Keratinocyte (primary cell): ENCODE results near the gene BHMT2. TPM values are rescaled to one million over a fixed set of nuclear protein-coding genes. Genes with fewer than 3 reads are reported as not detected.

Source experiments
- DNase-seq: peaks from one replicate; pipeline ENCODE4 v3.0.0-alpha.2; 2011; ENCODE audit warnings: low read depth, missing footprints, low spot score
- FAIRE-seq: peaks from 2 replicates; lab custom pipeline; 2011; peaks lifted over from hg19 to GRCh38; lab: Jason Lieb, UNC
- H2AFZ ChIP-seq: 2 replicates; pipeline ENCODE4 v1.6.0; 2012; ENCODE audit warnings: low read length, control low read depth, inconsistent platforms; ENCODE audit not compliant: control insufficient read depth
- H3K27ac ChIP-seq: 2 replicates; pipeline ENCODE4 v1.5.1; 2011; ENCODE audit warnings: low read length; ENCODE audit not compliant: control insufficient read depth, insufficient read depth
- H3K27me3 ChIP-seq: 3 replicates; pipeline ENCODE4 v1.6.0; 2011; ENCODE audit warnings: low read length; ENCODE audit not compliant: control insufficient read depth, insufficient read depth; ENCODE audit errors: extremely low read depth
- H3K36me3 ChIP-seq, 2 experiments: 2 replicates in 1 of 2; 3 replicates in 1 of 2; pipeline ENCODE4 v1.5.1; 2011; ENCODE audit warnings: low read length in 2 of 2, mild to moderate bottlenecking in 1 of 2; ENCODE audit not compliant: control insufficient read depth in 2 of 2, insufficient read depth in 2 of 2; ENCODE audit errors: extremely low read depth in 1 of 2
- H3K4me1 ChIP-seq: 3 replicates; pipeline ENCODE4 v1.5.1; 2011; ENCODE audit warnings: low read length; ENCODE audit not compliant: control insufficient read depth, insufficient read depth; ENCODE audit errors: extremely low read depth
- H3K4me2 ChIP-seq: 3 replicates; pipeline ENCODE4 v1.6.0; 2011; ENCODE audit warnings: low read depth, low read length; ENCODE audit not compliant: control insufficient read depth, insufficient read depth; ENCODE audit errors: extremely low read depth
- H3K4me3 ChIP-seq, 3 experiments: fragments of 200-600 bp in 1 of 3; sonication (generic) in 1 of 3; 2 replicates in 2 of 3; 3 replicates in 1 of 3; pipeline ENCODE4 v1.5.1; 2011 to 2016; ENCODE audit warnings: low read length in 3 of 3, mild to moderate bottlenecking in 3 of 3, control low read depth in 2 of 3, inconsistent platforms in 1 of 3, low read depth in 1 of 3, mixed read lengths in 1 of 3, mixed run types in 1 of 3, moderate library complexity in 1 of 3; ENCODE audit not compliant: control insufficient read depth in 2 of 3, insufficient read depth in 2 of 3; ENCODE audit errors: extremely low read depth in 1 of 3
- H3K79me2 ChIP-seq: 2 replicates; pipeline ENCODE4 v1.6.0; 2012; ENCODE audit warnings: low read length; ENCODE audit not compliant: control insufficient read depth, insufficient read depth
- H3K9ac ChIP-seq: 3 replicates; pipeline ENCODE4 v1.6.0; 2011; ENCODE audit warnings: low read length; ENCODE audit not compliant: control insufficient read depth, insufficient read depth; ENCODE audit errors: extremely low read depth
- H3K9me1 ChIP-seq: 3 replicates; pipeline ENCODE4 v1.6.0; 2011; ENCODE audit warnings: low read length; ENCODE audit not compliant: control insufficient read depth, insufficient read depth; ENCODE audit errors: extremely low read depth
- H3K9me3 ChIP-seq: 2 replicates; pipeline ENCODE4 v1.5.1; 2012; ENCODE audit warnings: low read depth, low read length; ENCODE audit not compliant: control insufficient read depth
- H4K20me1 ChIP-seq: 3 replicates; pipeline ENCODE4 v1.6.0; 2011; ENCODE audit warnings: low read length; ENCODE audit not compliant: control insufficient read depth, insufficient read depth; ENCODE audit errors: extremely low read depth
- EZH2 ChIP-seq: IDR thresholded peaks from one replicate; pipeline ENCODE4 v1.6.1; 2012; ENCODE audit warnings: inconsistent platforms, mild to moderate bottlenecking, low read length, moderate library complexity
- dilution Hi-C: fragments of 300-500 bp; cut with MboI; formaldehyde crosslinking; loops from one replicate; pipeline ENCODE4 v1.7.0; 2020; ENCODE audit warnings: low sequenced_read_pairs; ENCODE audit not compliant: extremely low pct_ligation_motif_present
- polyA plus RNA-seq, 5 experiments: library from polyadenylated mRNA; depleted of rRNA in 3 of 5; stranded (reverse) in 3 of 5; stranded (forward) in 1 of 5; unstranded in 1 of 5; fragments of >200 nt; gene quantifications; 1 replicate in 1 of 5; 2 replicates in 3 of 5; 3 replicates in 1 of 5; pipeline versions ENCODE4 v1.2.1 to v1.2.3, GENCODE V29; 2011 to 2012; ENCODE audit warnings: missing spikeins in 2 of 5, low read depth in 1 of 5, low replicate concordance in 1 of 5
- TF ChIP-seq, protein P1 (sequence below), 3 experiments: IDR thresholded peaks in 1 of 3; conservative IDR thresholded peaks in 1 of 3; optimal IDR thresholded peaks in 1 of 3; 2 replicates in 2 of 3; 3 replicates in 1 of 3; pipeline versions ENCODE3 to v1.5.1; 2011; ENCODE audit warnings: low read length in 3 of 3, mild to moderate bottlenecking in 3 of 3, moderate library complexity in 2 of 3, control low read depth in 1 of 3, inconsistent platforms in 1 of 3; ENCODE audit not compliant: insufficient read depth in 2 of 3; ENCODE audit errors: extremely low read depth in 1 of 3

The BHMT2 gene
- polyA plus RNA-seq, 1 donor (not counting 4 experiments of a cell fraction or from before 2014, with no cell fraction given), result not detected

DNA sequence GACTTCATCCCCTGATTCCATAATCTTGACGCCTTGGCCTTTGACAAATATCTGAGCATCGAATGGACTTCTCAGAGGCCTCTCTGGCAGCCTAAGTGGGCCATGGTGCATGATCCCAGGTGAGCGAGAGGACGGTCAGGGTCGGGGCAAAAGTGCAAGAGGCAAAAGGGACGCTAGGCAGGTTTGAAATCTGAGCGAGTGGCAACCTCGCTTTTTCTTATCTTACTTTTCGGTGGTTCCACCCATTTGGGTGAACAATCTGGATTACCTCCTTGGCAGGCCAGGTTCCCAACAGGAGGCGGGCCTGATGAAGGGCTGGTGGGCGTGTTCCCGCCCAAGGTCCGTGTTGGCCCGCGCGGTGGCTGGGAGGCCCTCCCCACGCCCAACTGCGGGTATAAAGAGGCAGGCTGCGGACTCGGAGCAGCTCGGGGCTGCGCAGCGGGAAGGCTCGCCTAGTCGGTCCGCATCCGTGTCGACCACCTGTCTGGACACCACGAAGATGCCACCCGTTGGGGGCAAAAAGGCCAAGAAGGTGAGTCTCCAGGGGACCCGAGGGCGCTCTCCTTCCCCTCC is 41.9 kb downstream of the BHMT2 start, which contains the start of gene BHMT:
TSS of gene BHMT (plus strand) at position 423 of the 573 bp plus-strand sequence. CDS start at position 500, 77 bp downstream.
- H3K79me2 ChIP-seq, result no peaks in the 10 kb centered on the region
- dilution Hi-C loops, result no loop called here
- no peak within 1 kb of the TSS for H3K27ac ChIP-seq
- TF ChIP-seq, protein P1, sequence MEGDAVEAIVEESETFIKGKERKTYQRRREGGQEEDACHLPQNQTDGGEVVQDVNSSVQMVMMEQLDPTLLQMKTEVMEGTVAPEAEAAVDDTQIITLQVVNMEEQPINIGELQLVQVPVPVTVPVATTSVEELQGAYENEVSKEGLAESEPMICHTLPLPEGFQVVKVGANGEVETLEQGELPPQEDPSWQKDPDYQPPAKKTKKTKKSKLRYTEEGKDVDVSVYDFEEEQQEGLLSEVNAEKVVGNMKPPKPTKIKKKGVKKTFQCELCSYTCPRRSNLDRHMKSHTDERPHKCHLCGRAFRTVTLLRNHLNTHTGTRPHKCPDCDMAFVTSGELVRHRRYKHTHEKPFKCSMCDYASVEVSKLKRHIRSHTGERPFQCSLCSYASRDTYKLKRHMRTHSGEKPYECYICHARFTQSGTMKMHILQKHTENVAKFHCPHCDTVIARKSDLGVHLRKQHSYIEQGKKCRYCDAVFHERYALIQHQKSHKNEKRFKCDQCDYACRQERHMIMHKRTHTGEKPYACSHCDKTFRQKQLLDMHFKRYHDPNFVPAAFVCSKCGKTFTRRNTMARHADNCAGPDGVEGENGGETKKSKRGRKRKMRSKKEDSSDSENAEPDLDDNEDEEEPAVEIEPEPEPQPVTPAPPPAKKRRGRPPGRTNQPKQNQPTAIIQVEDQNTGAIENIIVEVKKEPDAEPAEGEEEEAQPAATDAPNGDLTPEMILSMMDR (optimal IDR thresholded peaks at IDR 0.05 in 1 of 3, IDR thresholded peaks at IDR 0.05 in 1 of 3, conservative IDR thresholded peaks at IDR 0.05 in 1 of 3; ENCODE audit: extremely low read depth in 1 of 3, insufficient read depth in 2 of 3, low read length in 3 of 3), result no peak
- peak; percentile 43 for TF ChIP-seq EZH2
- peaks cover 42% of the 10 kb centered on the region for H3K27me3 ChIP-seq
- H3K4me3 ChIP-seq, result no peak within 1 kb of the TSS
- no peaks in the 10 kb centered on the region for H3K9me3 ChIP-seq
- no peak for FAIRE-seq
- no peak for DNase-seq
- H3K9me1 ChIP-seq, result no peaks in the 10 kb centered on the region
- H3K9ac ChIP-seq, result no peak within 1 kb of the TSS
- no peak within 1 kb of the TSS for H2AFZ ChIP-seq
- no peaks in the 10 kb centered on the region for H3K4me1 ChIP-seq
- no peak within 1 kb of the TSS for H3K4me2 ChIP-seq
- H3K36me3 ChIP-seq, result no peaks in the 10 kb centered on the region
- H4K20me1 ChIP-seq, result no peaks in the 10 kb centered on the region

DNA sequence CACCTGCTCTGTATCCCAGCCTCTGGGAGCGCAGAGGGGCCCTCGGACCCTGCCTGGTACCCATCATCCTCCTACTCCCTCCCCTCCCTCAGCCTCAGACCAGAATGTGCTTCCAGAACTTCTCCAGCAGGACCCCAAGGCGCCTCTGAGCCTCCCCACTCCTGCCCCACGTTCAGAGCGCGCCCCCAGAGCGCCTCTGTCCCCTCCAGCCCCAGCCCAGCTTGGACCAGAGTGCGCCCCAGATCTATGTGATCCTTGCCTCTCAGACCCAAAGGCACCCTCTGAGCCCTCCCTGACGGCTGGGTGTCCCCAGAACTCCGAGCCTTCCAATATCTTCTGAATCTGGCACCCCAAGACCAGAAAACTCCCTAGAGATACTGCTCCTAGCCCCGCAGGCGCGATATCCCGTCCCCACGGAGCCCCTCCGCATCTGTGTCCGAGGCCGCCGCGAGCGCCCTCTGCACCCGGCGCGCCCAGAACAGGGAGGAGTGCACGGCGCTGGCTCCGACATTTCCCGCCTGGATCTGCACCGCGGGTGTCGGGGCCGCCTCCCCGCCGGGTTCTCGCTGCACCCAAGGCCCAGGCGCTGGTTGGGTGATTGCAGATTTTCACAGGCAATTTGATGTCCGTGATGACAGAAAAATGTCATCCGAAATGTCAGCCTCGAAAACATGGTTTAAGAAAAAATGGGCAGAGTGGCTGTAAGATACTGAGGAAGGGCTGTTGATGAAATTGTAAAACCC is 42.6 kb downstream of the BHMT2 start:
- Histone ChIP-seq H3K9me3 (no peaks in the 10 kb centered on the region), H3K36me3 (no peaks in the 10 kb centered on the region), H3K9ac (no peak overlapping the region), H3K9me1 (no peaks in the 10 kb centered on the region), H3K4me3 (no peak overlapping the region), H3K4me2 (no peak overlapping the region), H3K27me3 (peaks cover 42% of the 10 kb centered on the region), H2AFZ (no peak overlapping the region), H3K27ac (no peak overlapping the region), H3K4me1 (no peaks in the 10 kb centered on the region), H3K79me2 (no peaks in the 10 kb centered on the region), H4K20me1 (no peaks in the 10 kb centered on the region)
- FAIRE-seq (no peak), DNase-seq (no peak)
- no peak for TF ChIP-seq EZH2
- TF ChIP-seq, protein P1 (optimal IDR thresholded peaks at IDR 0.05 in 1 of 3, IDR thresholded peaks at IDR 0.05 in 1 of 3, conservative IDR thresholded peaks at IDR 0.05 in 1 of 3; ENCODE audit: extremely low read depth in 1 of 3, insufficient read depth in 2 of 3, low read length in 3 of 3), result peak in 1 of 3 experiments; percentile 17
- dilution Hi-C loops, result no loop called here
